DMS53 treated with DMSO at 0.1 percent for 48 hours (cell line): ENCODE measurements around the gene SNX19.

Source experiments
- DNase-seq: peaks from one replicate; lab custom pipeline; 2025; ENCODE audit not compliant: unreplicated experiment; lab: John Stamatoyannopoulos, UW

The SNX19 gene

GRCh38 chr11:130848361-130849214 is 67.7 kb downstream of the SNX19 start:
- no peak for DNase-seq

- DNase-seq: no peak
Measured at GRCh38 chr11:130847517-130847916, 68.8 kb downstream of the SNX19 start.

- DNase-seq: no peak
Measured at GRCh38 chr11:130846606-130847005, 69.7 kb downstream of the SNX19 start.

- DNase-seq: no peak
Measured at GRCh38 chr11:130842001-130842400, 74.3 kb downstream of the SNX19 start.

- no peak for DNase-seq
Measured at GRCh38 chr11:130840679-130841078, 75.6 kb downstream of the SNX19 start.

GRCh38 chr11:130839981-130840666 is 76.2 kb downstream of the SNX19 start:
- no peak for DNase-seq

- DNase-seq: no peak
Measured at GRCh38 chr11:130837194-130837593, 79.1 kb downstream of the SNX19 start.

GRCh38 chr11:130834886-130835285 is 81.4 kb downstream of the SNX19 start:
- DNase-seq: no peak

GRCh38 chr11:130832566-130833425 is 83.5 kb downstream of the SNX19 start:
- DNase-seq: no peak

GRCh38 chr11:130831976-130832375 is 84.3 kb downstream of the SNX19 start:
- no peak for DNase-seq

GRCh38 chr11:130831506-130831905 is 84.8 kb downstream of the SNX19 start:
- DNase-seq: no peak

- DNase-seq: no peak
Measured at GRCh38 chr11:130830566-130830965, 85.7 kb downstream of the SNX19 start.

GRCh38 chr11:130829920-130830511 is 86.3 kb downstream of the SNX19 start:
- no peak for DNase-seq

GRCh38 chr11:130828741-130829140 is 87.5 kb downstream of the SNX19 start:
- DNase-seq: no peak

- DNase-seq: no peak
Measured at GRCh38 chr11:130827451-130828377, 88.6 kb downstream of the SNX19 start.

- DNase-seq: no peak
Measured at GRCh38 chr11:130826572-130826971, 89.7 kb downstream of the SNX19 start.

- DNase-seq: no peak
Measured at GRCh38 chr11:130825983-130826382, 90.3 kb downstream of the SNX19 start.

- DNase-seq: no peak
Measured at GRCh38 chr11:130825561-130825960, 90.7 kb downstream of the SNX19 start.
